NCI-H2227 (cell line): ENCODE data around the gene GMPPB.

Source experiments
- DNase-seq: peaks from one replicate; lab custom pipeline; 2025; ENCODE audit not compliant: unreplicated experiment; lab: John Stamatoyannopoulos, UW

Gene GMPPB

DNA sequence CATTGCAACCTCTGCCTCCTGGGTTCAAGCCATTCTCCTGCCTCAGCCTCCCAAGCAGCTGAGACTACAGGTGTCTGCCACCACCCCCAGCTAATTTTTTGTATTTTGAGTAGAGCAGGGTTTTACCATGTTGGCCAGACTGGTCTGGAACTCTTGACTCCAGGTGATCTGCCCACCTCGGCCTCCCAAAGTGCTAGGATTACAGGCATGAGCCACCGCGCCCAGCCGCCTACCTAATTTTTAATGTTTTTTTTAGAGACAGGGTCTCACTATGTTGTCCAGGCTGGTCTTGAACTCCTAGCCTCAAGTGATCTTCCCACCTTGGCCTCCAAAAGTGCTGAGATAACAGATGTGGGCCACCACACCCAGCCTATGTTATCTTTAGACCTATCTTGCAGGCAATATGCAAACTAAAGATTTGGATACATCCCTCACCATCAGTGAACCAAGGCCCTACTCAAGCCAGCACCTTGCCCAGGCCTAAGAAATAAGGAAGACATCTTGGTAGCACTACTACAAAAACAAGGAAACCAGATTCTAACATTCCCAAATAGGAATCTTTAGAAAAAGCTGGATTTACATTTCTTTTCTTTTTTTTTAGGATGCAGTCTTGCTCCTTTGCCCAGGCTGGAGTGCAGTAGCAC is 6.3 kb upstream of the GMPPB start:
- no peak for DNase-seq

- no peak for DNase-seq
These were observed 4.2 kb upstream of the GMPPB start for GRCh38 chr3:49727924-49728361.

GRCh38 chr3:49727154-49727923 is 3.6 kb upstream of the GMPPB start:
- no peak for DNase-seq

DNA sequence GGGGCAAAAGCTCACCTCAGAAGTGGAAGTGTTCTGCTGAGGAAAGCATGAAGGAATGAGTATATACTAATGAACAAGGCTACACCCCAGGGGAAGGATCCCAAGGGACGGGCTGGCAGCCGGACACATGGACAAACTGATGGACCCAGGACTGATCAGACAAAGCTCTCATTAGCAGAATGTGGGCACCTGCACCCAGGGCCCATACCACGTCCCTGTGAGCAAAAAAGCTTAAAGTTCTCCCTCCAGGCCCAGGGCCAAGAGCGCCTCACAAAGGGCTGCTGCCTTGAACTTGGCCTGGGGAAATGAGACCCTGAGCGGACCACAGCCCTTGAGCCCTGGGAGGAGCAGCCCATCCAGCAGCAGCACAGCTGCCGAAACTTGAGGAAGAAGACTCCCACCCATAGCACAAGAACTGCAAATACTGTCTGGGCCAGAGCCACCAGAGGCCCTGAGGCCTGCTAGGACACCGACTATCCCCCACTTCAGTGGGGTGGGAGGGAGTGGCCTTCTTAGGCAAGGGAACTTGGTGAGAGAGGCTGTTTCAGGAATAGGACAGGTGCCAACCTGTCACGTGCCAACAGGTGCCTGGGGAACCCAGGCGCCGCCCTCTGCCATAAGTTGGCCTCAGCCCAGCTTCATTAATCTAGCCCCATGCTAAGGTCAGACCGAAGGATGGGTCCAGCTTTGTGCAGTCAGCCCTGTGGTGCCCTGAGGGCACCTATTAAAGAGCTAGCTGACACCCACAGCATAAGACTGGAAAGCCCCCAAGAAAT is 2.3 kb upstream of the GMPPB start:
- DNase-seq = no peak

- DNase-seq = peak; percentile 50
These were observed 835 bp upstream of the GMPPB start for GRCh38 chr3:49724586-49724985.

DNA sequence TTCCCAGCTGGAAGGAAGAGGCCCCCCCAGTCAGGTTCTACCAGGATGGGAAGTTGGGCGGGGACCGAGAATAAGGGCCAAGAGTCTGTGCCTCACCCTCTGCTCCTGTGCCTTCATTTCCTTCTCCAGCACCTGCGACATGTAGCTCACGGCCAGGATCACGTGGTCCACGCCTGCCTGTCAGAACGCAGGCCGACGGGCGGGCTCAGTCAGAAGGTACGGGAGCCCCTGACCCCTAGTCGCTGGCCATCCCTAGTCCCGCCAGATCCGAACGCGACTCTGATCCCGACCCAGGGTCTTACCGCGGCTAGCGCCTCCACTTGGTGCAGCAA is 489 bp downstream of the GMPPB start:
- DNase-seq = peak; percentile 42

DNA sequence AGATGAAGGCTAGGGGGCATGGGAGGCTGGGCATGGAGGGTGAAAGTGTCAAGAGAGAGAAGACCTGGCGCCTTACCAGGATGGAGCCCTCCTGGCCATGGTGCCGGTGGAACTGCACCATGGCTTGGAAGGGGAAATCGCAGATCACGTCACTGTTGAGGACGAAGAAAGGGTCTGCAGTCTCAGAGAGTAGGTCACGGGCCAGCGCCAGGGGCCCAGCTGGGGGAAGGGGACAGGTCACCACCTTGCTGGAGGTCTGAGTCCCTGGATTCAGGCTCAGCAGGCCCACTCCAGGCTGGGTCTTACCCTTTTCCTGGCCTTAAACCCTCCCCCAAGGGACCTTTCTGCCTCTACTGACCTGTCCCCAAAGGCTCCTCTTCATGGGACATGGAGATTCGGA is 855 bp downstream of the GMPPB start:
- no peak for DNase-seq

DNA sequence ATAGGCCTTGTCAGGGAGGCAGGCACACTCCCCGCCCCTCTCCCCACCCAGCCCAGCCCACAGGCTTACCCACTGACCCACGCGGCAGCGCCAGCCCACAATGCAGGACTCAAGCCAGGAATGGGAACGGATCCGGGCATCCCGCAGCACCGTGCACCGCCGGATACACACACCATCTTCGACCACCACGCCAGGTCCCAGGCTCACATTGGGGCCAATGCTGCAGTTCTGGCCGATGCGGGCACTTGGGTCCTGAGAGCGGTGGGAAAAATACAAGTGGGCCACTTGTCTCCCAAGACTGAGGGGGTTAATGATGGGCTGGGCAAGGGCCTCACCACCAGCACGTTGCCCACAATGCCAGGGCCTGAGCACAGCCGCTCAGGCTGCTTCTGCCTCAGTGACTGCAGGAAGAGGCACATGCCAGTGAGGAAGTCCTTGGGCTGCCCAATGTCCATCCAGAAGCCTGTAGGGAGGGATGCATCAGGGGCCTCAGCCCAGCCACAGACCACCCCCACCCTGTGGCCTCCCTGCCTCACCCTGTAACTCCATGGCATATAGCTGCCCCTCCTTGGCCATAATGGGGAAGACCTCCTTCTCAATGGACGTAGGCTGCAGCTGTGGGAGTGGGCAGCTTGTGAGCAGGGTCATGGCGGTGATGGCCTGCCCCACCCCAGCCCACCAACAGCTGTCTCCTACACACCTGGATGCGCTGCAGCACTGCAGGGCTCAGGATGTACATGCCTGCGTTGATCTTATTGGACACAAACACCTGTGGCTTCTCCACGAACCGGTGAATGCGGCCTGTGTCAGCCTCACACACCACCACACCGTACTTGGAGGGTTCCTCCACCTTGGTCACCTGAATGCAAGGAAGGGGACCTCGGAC is 1.6 kb downstream of the GMPPB start:
- DNase-seq = no peak

GRCh38 chr3:49721596-49721895 is 2.2 kb downstream of the GMPPB start:
- DNase-seq = no peak

DNA sequence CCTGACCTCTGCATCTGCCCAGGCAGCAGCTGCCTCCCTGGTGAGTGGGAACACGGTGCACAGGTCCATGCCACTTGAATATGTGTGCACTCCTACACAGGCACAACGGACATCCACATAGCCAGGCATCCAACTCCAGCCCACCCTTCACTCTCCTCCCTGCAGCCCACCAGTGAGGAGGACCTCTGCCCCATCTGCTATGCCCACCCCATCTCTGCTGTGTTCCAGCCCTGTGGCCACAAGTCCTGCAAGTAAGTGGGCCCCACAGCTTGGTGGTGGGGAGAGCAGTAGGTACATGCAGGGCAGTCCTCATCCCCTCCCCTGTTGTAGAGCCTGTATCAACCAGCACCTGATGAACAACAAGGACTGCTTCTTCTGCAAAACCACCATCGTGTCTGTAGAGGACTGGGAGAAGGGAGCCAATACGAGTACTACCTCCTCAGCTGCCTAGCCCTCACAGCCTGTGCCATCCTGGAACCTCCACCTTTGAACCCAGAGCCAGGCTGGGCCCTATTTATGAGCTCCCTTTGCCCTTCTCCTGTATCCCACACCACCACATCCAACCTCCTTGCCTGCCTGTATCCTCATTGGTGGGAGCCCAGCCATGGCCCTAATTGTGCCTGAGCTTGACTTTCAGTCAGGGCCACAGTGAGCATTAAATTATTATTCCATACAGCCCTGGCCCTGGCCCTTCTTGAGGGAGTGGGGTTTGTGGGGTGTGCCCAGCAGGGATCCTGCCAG is 2.7 kb downstream of the GMPPB start:
- no peak for DNase-seq

- DNase-seq = peak; percentile 80
These were observed 4.4 kb downstream of the GMPPB start, which contains the start of gene AMIGO3 for GRCh38 chr3:49719214-49719884. AMIGO3 (minus strand) TSS chr3:49719684; CDS start chr3:49719465, 219 bp downstream.

DNA sequence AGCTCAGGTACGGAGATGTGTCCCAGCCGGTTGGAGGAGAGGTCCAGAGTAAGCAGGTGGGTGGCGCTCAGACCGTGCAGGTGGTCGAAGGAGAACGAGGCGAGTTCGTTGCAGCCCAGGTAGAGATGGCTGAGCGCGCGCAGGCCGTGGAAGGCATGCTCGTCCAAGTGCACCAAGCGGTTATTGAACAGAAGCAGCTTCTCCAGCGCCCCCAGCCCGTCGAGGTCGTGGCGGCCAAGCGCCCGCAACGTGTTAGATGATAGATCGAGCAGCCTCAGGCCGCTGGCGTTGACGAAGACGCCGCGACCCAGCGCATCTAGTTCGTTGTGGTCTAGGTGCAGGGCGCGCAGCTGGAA is 4.9 kb downstream of the GMPPB start:
- no peak for DNase-seq

- DNase-seq = no peak
These were observed 5.5 kb downstream of the GMPPB start for GRCh38 chr3:49717959-49718857.

DNA sequence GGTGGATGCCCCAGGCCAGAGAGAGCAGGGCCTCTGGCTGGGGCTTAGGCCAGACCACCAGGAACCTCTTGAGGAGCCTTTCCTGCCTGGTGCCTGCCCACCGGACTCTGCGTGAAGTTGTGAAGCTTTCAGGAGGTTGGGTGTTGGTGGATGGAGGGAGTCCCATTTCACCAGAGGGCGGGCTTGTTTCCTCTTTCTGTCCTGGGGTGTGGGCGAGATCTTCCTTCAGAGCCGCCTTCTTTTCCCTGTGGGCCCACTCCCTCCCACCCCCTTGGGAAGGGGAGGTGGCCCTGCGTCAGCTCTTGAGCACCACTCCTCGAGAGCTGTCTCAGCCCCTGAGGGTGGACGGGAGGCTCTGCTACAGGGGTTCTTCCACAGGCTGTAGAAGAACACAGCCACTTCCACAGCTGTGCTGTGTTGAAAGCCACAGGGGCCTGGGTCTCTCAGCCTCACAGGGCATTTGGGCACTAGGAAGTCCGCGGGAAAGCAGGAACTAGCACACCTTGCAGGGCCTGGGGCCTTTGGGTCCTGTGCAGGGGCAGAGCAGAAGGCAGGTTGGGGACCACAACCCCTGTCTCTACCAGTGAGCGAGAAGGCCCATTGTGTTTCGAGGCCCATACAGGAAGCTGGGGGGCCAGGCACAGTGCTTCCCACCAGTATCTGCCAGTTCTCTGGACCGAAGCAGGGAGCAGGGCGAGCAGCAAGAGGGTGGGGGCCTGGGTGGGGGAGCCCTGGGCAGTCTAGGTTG is 6.4 kb downstream of the GMPPB start:
- no peak for DNase-seq

- DNase-seq = no peak
These were observed 7.0 kb downstream of the GMPPB start for GRCh38 chr3:49716691-49717210.

- DNase-seq = no peak
These were observed 7.6 kb downstream of the GMPPB start for GRCh38 chr3:49716169-49716568.

- no peak for DNase-seq
These were observed 8.1 kb downstream of the GMPPB start for GRCh38 chr3:49715611-49716121.
